ENCODE results near the gene PTGDR. TPM values are rescaled to one million over a fixed set of nuclear protein-coding genes. Genes with fewer than 3 reads are reported as not detected.
A peak's percentile ranks its signal among the peaks of the same experiment; 100 is the strongest.

Gene PTGDR
- polyA plus RNA-seq, 4 donors, result 0.25 to 6.6 TPM; not detected in 2

GRCh38 chr14:52268279-52269061 is 972 bp downstream of the PTGDR start:
- DNase-seq, result peak in 1 of 2 donors; percentile 59
- no peak overlapping the region for H3K27ac ChIP-seq (ENCODE audit: low read depth in 1 of 3, low read length in 2 of 3)
- no peaks in the 10 kb centered on the region for H3K36me3 ChIP-seq (ENCODE audit: control insufficient read depth in 3 of 3, insufficient read depth in 2 of 3, low read depth in 1 of 3, low read length in 3 of 3)
- FAIRE-seq, result no peak
- H3K4me3 ChIP-seq (ENCODE audit: low read depth in 1 of 3, low read length in 3 of 3), result peak overlapping the region; percentile 36 to 51 (median 49)
- H3K4me1 ChIP-seq (ENCODE audit: control insufficient read depth in 3 of 3, insufficient read depth in 2 of 3, low read depth in 1 of 3, low read length in 2 of 3), result peaks cover 0 to 3% (median 0%) of the 10 kb centered on the region in 3 donors
- H3K27me3 ChIP-seq (ENCODE audit: control insufficient read depth in 3 of 3, insufficient read depth in 3 of 3, low read length in 3 of 3), result peaks cover 0 to 30% (median 5%) of the 10 kb centered on the region in 3 donors
- no peaks in the 10 kb centered on the region for H3K9me3 ChIP-seq (ENCODE audit: control insufficient read depth in 2 of 2, insufficient read depth in 1 of 2, low read depth in 1 of 2, low read length in 1 of 2)
- WGBS, 3 donors, result 2 to 7% (median 6%) methylated on average over 54 of the region's 54 CpGs

- Histone ChIP-seq H3K9me3 (ENCODE audit: control insufficient read depth in 2 of 2, insufficient read depth in 1 of 2, low read depth in 1 of 2, low read length in 1 of 2) (no peaks in the 10 kb centered on the region), H3K4me1 (ENCODE audit: control insufficient read depth in 3 of 3, insufficient read depth in 2 of 3, low read depth in 1 of 3, low read length in 2 of 3) (peaks cover 0 to 3% (median 0%) of the 10 kb centered on the region in 3 donors), H3K27ac (ENCODE audit: low read depth in 1 of 3, low read length in 2 of 3) (no peak overlapping the region), H3K4me3 (ENCODE audit: low read depth in 1 of 3, low read length in 3 of 3) (peak overlapping the region in 2 of 3 donors; percentile 36 to 49), H3K36me3 (ENCODE audit: control insufficient read depth in 3 of 3, insufficient read depth in 2 of 3, low read depth in 1 of 3, low read length in 3 of 3) (no peaks in the 10 kb centered on the region), H3K27me3 (ENCODE audit: control insufficient read depth in 3 of 3, insufficient read depth in 3 of 3, low read length in 3 of 3) (peaks cover 0 to 30% (median 5%) of the 10 kb centered on the region in 3 donors)
- DNase-seq (peak in 1 of 2 donors; percentile 10), FAIRE-seq (no peak)
- WGBS, 3 donors, result 23 to 36% (median 33%) methylated on average over 17 of the region's 17 CpGs
Measured at GRCh38 chr14:52269100-52269499, 1.6 kb downstream of the PTGDR start.

- H3K9me3 ChIP-seq (ENCODE audit: control insufficient read depth in 2 of 2, insufficient read depth in 1 of 2, low read depth in 1 of 2, low read length in 1 of 2), result no peaks in the 10 kb centered on the region
- DNase-seq (no peak), FAIRE-seq (no peak)
- H3K36me3 ChIP-seq (ENCODE audit: control insufficient read depth in 3 of 3, insufficient read depth in 2 of 3, low read depth in 1 of 3, low read length in 3 of 3), result no peaks in the 10 kb centered on the region
- H3K4me3 ChIP-seq (ENCODE audit: low read depth in 1 of 3, low read length in 3 of 3), result no peak overlapping the region
- H3K27me3 ChIP-seq (ENCODE audit: control insufficient read depth in 3 of 3, insufficient read depth in 3 of 3, low read length in 3 of 3), result peaks cover 0 to 30% (median 5%) of the 10 kb centered on the region in 3 donors
- H3K4me1 ChIP-seq (ENCODE audit: control insufficient read depth in 3 of 3, insufficient read depth in 2 of 3, low read depth in 1 of 3, low read length in 2 of 3), result peaks cover 0 to 3% (median 0%) of the 10 kb centered on the region in 3 donors
- WGBS, 3 donors, result 74 to 76% (median 75%) methylated on average over 8 of the region's 8 CpGs
- H3K27ac ChIP-seq (ENCODE audit: low read depth in 1 of 3, low read length in 2 of 3), result no peak overlapping the region
Measured at GRCh38 chr14:52269982-52270381, 2.5 kb downstream of the PTGDR start.

GRCh38 chr14:52271538-52271937 is 4.0 kb downstream of the PTGDR start:
- Histone ChIP-seq H3K4me1 (ENCODE audit: control insufficient read depth in 3 of 3, insufficient read depth in 2 of 3, low read depth in 1 of 3, low read length in 2 of 3) (no peaks in the 10 kb centered on the region), H3K27me3 (ENCODE audit: control insufficient read depth in 3 of 3, insufficient read depth in 3 of 3, low read length in 3 of 3) (peaks cover 0 to 30% (median 5%) of the 10 kb centered on the region in 3 donors), H3K27ac (ENCODE audit: low read depth in 1 of 3, low read length in 2 of 3) (no peak overlapping the region), H3K36me3 (ENCODE audit: control insufficient read depth in 3 of 3, insufficient read depth in 2 of 3, low read depth in 1 of 3, low read length in 3 of 3) (no peaks in the 10 kb centered on the region), H3K4me3 (ENCODE audit: low read depth in 1 of 3, low read length in 3 of 3) (no peak overlapping the region), H3K9me3 (ENCODE audit: control insufficient read depth in 2 of 2, insufficient read depth in 1 of 2, low read depth in 1 of 2, low read length in 1 of 2) (no peaks in the 10 kb centered on the region)
- DNase-seq (peak in 1 of 2 donors; percentile 11), FAIRE-seq (no peak)
- 66 to 79% (median 69%) methylated on average over 1 of the region's 1 CpG for WGBS, 3 donors

GRCh38 chr14:52272375-52272774 is 4.9 kb downstream of the PTGDR start:
- WGBS, 3 donors, result 27 to 64% (median 52%) methylated on average over 3 of the region's 3 CpGs
- Histone ChIP-seq H3K27me3 (ENCODE audit: control insufficient read depth in 3 of 3, insufficient read depth in 3 of 3, low read length in 3 of 3) (peaks cover 0 to 23% (median 5%) of the 10 kb centered on the region in 3 donors), H3K4me3 (ENCODE audit: low read depth in 1 of 3, low read length in 3 of 3) (no peak overlapping the region), H3K36me3 (ENCODE audit: control insufficient read depth in 3 of 3, insufficient read depth in 2 of 3, low read depth in 1 of 3, low read length in 3 of 3) (no peaks in the 10 kb centered on the region), H3K4me1 (ENCODE audit: control insufficient read depth in 3 of 3, insufficient read depth in 2 of 3, low read depth in 1 of 3, low read length in 2 of 3) (no peaks in the 10 kb centered on the region), H3K27ac (ENCODE audit: low read depth in 1 of 3, low read length in 2 of 3) (no peak overlapping the region), H3K9me3 (ENCODE audit: control insufficient read depth in 2 of 2, insufficient read depth in 1 of 2, low read depth in 1 of 2, low read length in 1 of 2) (no peaks in the 10 kb centered on the region)
- no peak for FAIRE-seq
- peak; percentile 15 to 40 for DNase-seq

- Histone ChIP-seq H3K27me3 (ENCODE audit: control insufficient read depth in 3 of 3, insufficient read depth in 3 of 3, low read length in 3 of 3) (no peaks in the 10 kb centered on the region), H3K4me1 (ENCODE audit: control insufficient read depth in 3 of 3, insufficient read depth in 2 of 3, low read depth in 1 of 3, low read length in 2 of 3) (no peaks in the 10 kb centered on the region), H3K4me3 (ENCODE audit: low read depth in 1 of 3, low read length in 3 of 3) (no peak overlapping the region), H3K9me3 (ENCODE audit: control insufficient read depth in 2 of 2, insufficient read depth in 1 of 2, low read depth in 1 of 2, low read length in 1 of 2) (no peaks in the 10 kb centered on the region), H3K36me3 (ENCODE audit: control insufficient read depth in 3 of 3, insufficient read depth in 2 of 3, low read depth in 1 of 3, low read length in 3 of 3) (no peaks in the 10 kb centered on the region), H3K27ac (ENCODE audit: low read depth in 1 of 3, low read length in 2 of 3) (no peak overlapping the region)
- 48 to 60% (median 54%) methylated on average over 3 of the region's 3 CpGs for WGBS, 3 donors
- FAIRE-seq, result no peak
- no peak for DNase-seq
Measured at GRCh38 chr14:52275372-52275771, 7.9 kb downstream of the PTGDR start.

GRCh38 chr14:52277552-52277951 is 10.1 kb downstream of the PTGDR start:
- DNase-seq, result no peak
- Histone ChIP-seq H3K27me3 (ENCODE audit: control insufficient read depth in 3 of 3, insufficient read depth in 3 of 3, low read length in 3 of 3) (no peaks in the 10 kb centered on the region), H3K36me3 (ENCODE audit: control insufficient read depth in 3 of 3, insufficient read depth in 2 of 3, low read depth in 1 of 3, low read length in 3 of 3) (no peaks in the 10 kb centered on the region), H3K4me3 (ENCODE audit: low read depth in 1 of 3, low read length in 3 of 3) (no peak overlapping the region), H3K27ac (ENCODE audit: low read depth in 1 of 3, low read length in 2 of 3) (no peak overlapping the region), H3K4me1 (ENCODE audit: control insufficient read depth in 3 of 3, insufficient read depth in 2 of 3, low read depth in 1 of 3, low read length in 2 of 3) (no peaks in the 10 kb centered on the region), H3K9me3 (ENCODE audit: control insufficient read depth in 2 of 2, insufficient read depth in 1 of 2, low read depth in 1 of 2, low read length in 1 of 2) (no peaks in the 10 kb centered on the region)
- no peak for FAIRE-seq
- 68 to 83% (median 77%) methylated on average over 4 of the region's 4 CpGs for WGBS, 3 donors

- Histone ChIP-seq H3K27ac (ENCODE audit: low read depth in 1 of 3, low read length in 2 of 3) (no peak overlapping the region), H3K36me3 (ENCODE audit: control insufficient read depth in 3 of 3, insufficient read depth in 2 of 3, low read depth in 1 of 3, low read length in 3 of 3) (no peaks in the 10 kb centered on the region), H3K4me3 (ENCODE audit: low read depth in 1 of 3, low read length in 3 of 3) (no peak overlapping the region), H3K4me1 (ENCODE audit: control insufficient read depth in 3 of 3, insufficient read depth in 2 of 3, low read depth in 1 of 3, low read length in 2 of 3) (no peaks in the 10 kb centered on the region), H3K9me3 (ENCODE audit: control insufficient read depth in 2 of 2, insufficient read depth in 1 of 2, low read depth in 1 of 2, low read length in 1 of 2) (no peaks in the 10 kb centered on the region), H3K27me3 (ENCODE audit: control insufficient read depth in 3 of 3, insufficient read depth in 3 of 3, low read length in 3 of 3) (no peaks in the 10 kb centered on the region)
- WGBS, 3 donors, result 33 to 51% (median 48%) methylated on average over 3 of the region's 3 CpGs
- no peak for FAIRE-seq
- no peak for DNase-seq
Measured at GRCh38 chr14:52279408-52279807, 11.9 kb downstream of the PTGDR start.

Measured in small intestine (tissue), 7 donors.